Measurements from ENCODE around the gene DOCK9. TPM values are rescaled to one million over a fixed set of nuclear protein-coding genes. Genes with fewer than 3 reads are reported as not detected.

The DOCK9 gene
- total RNA-seq, 1 donor, result 44.5 TPM

- H3K36me3 ChIP-seq (ENCODE audit: insufficient read depth, low read length), result no peaks in the 10 kb centered on the region
- no peaks in the 10 kb centered on the region for H3K4me1 ChIP-seq (ENCODE audit: insufficient read depth, low read length)
- no peak overlapping the region for H3K27ac ChIP-seq (ENCODE audit: low read depth, low read length)
- no peak overlapping the region for H2AFZ ChIP-seq (ENCODE audit: low read length)
- H3K4me2 ChIP-seq (ENCODE audit: insufficient read depth, low read length), result no peak overlapping the region
- DNase-seq (ENCODE audit: insufficient read length, low spot score, missing footprints), result no peak
- H3K79me2 ChIP-seq (ENCODE audit: insufficient read depth, low read length), result no peaks in the 10 kb centered on the region
- no peak overlapping the region for H3K4me3 ChIP-seq (ENCODE audit: insufficient read depth, low read length)
- H3K9me3 ChIP-seq (ENCODE audit: low read depth, low read length), result no peaks in the 10 kb centered on the region
- H3K27me3 ChIP-seq (ENCODE audit: insufficient read depth, low read length), result no peaks in the 10 kb centered on the region
- TF ChIP-seq CTCF (IDR thresholded peaks at IDR 0.05; ENCODE audit: extremely low read depth, low read depth, low read length), result no peak
- no peaks in the 10 kb centered on the region for H4K20me1 ChIP-seq (ENCODE audit: insufficient read depth, low read length)
These were observed 58.3 kb downstream of the DOCK9 start for GRCh38 chr13:98919566-98919965.

- Histone ChIP-seq H3K36me3 (ENCODE audit: insufficient read depth, low read length) (no peaks in the 10 kb centered on the region), H3K4me1 (ENCODE audit: insufficient read depth, low read length) (no peaks in the 10 kb centered on the region), H3K79me2 (ENCODE audit: insufficient read depth, low read length) (no peaks in the 10 kb centered on the region), H2AFZ (ENCODE audit: low read length) (no peak overlapping the region), H4K20me1 (ENCODE audit: insufficient read depth, low read length) (no peaks in the 10 kb centered on the region), H3K27me3 (ENCODE audit: insufficient read depth, low read length) (no peaks in the 10 kb centered on the region), H3K4me3 (ENCODE audit: insufficient read depth, low read length) (no peak overlapping the region), H3K9me3 (ENCODE audit: low read depth, low read length) (no peaks in the 10 kb centered on the region), H3K4me2 (ENCODE audit: insufficient read depth, low read length) (no peak overlapping the region), H3K27ac (ENCODE audit: low read depth, low read length) (no peak overlapping the region)
- no peak for TF ChIP-seq CTCF (IDR thresholded peaks at IDR 0.05; ENCODE audit: extremely low read depth, low read depth, low read length)
- no peak for DNase-seq (ENCODE audit: insufficient read length, low spot score, missing footprints)
These were observed 59.1 kb downstream of the DOCK9 start for GRCh38 chr13:98918771-98919170.

- Histone ChIP-seq H3K9me3 (ENCODE audit: low read depth, low read length) (no peaks in the 10 kb centered on the region), H3K36me3 (ENCODE audit: insufficient read depth, low read length) (no peaks in the 10 kb centered on the region), H3K4me3 (ENCODE audit: insufficient read depth, low read length) (no peak overlapping the region), H4K20me1 (ENCODE audit: insufficient read depth, low read length) (no peaks in the 10 kb centered on the region), H3K27ac (ENCODE audit: low read depth, low read length) (no peak overlapping the region), H3K4me2 (ENCODE audit: insufficient read depth, low read length) (no peak overlapping the region), H3K4me1 (ENCODE audit: insufficient read depth, low read length) (no peaks in the 10 kb centered on the region), H3K27me3 (ENCODE audit: insufficient read depth, low read length) (no peaks in the 10 kb centered on the region), H3K79me2 (ENCODE audit: insufficient read depth, low read length) (no peaks in the 10 kb centered on the region), H2AFZ (ENCODE audit: low read length) (no peak overlapping the region)
- TF ChIP-seq CTCF (IDR thresholded peaks at IDR 0.05; ENCODE audit: extremely low read depth, low read depth, low read length), result no peak
- no peak for DNase-seq (ENCODE audit: insufficient read length, low spot score, missing footprints)
These were observed 60.7 kb downstream of the DOCK9 start for GRCh38 chr13:98917116-98917515.

GRCh38 chr13:98916403-98916802 is 61.5 kb downstream of the DOCK9 start:
- no peaks in the 10 kb centered on the region for H3K36me3 ChIP-seq (ENCODE audit: insufficient read depth, low read length)

More at GRCh38 chr13:98916403-98916802, 61.5 kb downstream of the DOCK9 start:
- Histone ChIP-seq H3K9me3 (ENCODE audit: low read depth, low read length) (no peaks in the 10 kb centered on the region), H3K27me3 (ENCODE audit: insufficient read depth, low read length) (no peaks in the 10 kb centered on the region), H4K20me1 (ENCODE audit: insufficient read depth, low read length) (no peaks in the 10 kb centered on the region), H3K79me2 (ENCODE audit: insufficient read depth, low read length) (no peaks in the 10 kb centered on the region), H3K4me3 (ENCODE audit: insufficient read depth, low read length) (no peak overlapping the region), H3K4me2 (ENCODE audit: insufficient read depth, low read length) (no peak overlapping the region), H3K27ac (ENCODE audit: low read depth, low read length) (no peak overlapping the region), H3K4me1 (ENCODE audit: insufficient read depth, low read length) (no peaks in the 10 kb centered on the region), H2AFZ (ENCODE audit: low read length) (no peak overlapping the region)
- no peak for TF ChIP-seq CTCF (IDR thresholded peaks at IDR 0.05; ENCODE audit: extremely low read depth, low read depth, low read length)
- DNase-seq (ENCODE audit: insufficient read length, low spot score, missing footprints), result no peak

All from osteoblast (primary cell).